SKM-1 (cell line): ENCODE results near the gene EIF1AD.

ENCODE experiments used
- DNase-seq: peaks from one replicate; lab custom pipeline; 2025; ENCODE audit not compliant: unreplicated experiment; lab: John Stamatoyannopoulos, UW

Gene EIF1AD

DNA sequence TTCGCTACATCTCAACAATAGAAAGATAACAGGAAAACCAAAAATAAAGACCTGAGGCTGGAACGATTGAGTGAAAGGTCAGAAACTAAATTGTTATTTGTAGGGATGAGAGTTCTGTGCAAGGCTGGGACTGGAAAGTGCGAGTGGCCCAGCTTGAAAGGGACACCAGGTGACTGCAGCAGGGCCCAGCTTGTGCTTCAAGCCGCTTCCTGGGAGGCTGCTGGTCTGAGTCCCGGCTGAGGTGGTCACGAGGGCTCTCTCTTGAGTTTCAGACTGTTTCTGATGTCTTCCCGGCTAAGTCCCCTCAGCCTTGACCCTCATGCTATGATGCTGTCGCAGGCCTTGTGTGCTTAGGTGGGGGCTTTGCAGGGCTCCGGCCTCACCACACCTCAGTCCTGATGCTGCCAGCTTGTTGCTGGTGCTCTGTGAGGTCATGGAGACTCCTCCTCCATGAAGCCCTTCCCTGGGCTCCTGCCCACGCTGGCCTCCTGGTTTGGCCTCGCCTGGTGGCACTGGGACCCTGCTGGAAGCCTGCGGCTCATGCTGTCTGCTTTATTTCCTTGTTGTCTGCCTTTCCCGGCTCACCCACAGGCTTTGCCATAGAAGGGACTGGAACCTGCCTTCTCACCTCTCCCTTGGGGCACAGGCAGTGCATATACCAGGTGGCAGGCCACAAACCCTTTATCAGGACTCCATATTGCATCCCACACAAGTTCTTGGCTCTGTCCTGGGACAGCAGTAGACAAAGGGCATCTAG is 4.4 kb upstream of the EIF1AD start:
- DNase-seq = no peak

GRCh38 chr11:66004186-66004585 is 2.2 kb upstream of the EIF1AD start:
- DNase-seq = no peak

DNA sequence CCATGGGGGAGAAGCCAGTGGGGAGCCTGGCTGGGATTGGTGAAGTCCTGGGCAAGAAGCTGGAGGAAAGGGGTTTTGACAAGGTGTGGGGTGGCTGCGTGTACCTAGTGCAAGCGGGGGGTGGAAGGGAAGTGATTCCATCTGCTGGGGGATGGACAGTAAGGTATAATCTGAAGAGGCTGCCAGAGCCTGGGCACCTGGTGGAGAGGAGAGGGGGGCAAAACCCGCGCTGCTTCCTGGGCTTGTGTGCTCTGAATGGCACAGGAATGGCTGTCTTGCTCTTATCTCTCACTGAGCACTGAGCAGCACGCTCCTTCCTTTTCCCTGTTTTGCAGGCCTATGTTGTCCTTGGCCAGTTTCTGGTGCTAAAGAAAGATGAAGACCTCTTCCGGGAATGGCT is 1.3 kb upstream of the EIF1AD start:
- no peak for DNase-seq

DNA sequence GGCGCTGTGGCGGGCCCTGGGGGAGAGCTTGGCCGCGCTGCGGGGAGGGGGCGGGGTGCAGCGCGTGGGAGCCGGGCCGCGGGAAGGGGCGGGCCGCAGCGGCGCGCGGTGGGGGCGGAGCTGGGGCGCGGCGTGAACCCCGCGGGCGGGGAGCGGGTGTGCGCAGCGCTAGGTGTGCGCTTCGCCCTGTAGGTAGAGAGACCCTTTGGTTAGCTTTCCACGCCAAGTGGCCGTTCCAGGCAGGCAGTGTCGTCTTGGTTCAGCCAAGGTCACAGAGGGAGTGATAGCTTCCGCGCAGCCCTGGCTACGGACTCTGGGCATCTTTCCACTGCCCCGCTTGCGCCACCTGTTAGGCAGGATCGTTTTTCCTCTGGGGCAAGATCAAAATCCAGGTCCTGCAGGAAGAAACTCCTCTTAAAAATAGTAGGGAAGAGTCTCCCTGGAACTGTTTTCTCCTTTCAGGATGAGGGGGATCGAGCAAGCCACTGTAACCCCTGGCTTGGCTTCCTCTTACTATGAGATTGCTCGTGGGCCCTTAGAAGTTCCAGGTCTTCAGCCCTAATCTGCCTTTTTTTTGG is 780 bp upstream of the EIF1AD start:
- DNase-seq = peak; percentile 46

- no peak for DNase-seq
These were observed 4.7 kb downstream of the EIF1AD start for GRCh38 chr11:65997286-65997685.

- DNase-seq = no peak
These were observed 9.9 kb downstream of the EIF1AD start for GRCh38 chr11:65992056-65992455.

DNA sequence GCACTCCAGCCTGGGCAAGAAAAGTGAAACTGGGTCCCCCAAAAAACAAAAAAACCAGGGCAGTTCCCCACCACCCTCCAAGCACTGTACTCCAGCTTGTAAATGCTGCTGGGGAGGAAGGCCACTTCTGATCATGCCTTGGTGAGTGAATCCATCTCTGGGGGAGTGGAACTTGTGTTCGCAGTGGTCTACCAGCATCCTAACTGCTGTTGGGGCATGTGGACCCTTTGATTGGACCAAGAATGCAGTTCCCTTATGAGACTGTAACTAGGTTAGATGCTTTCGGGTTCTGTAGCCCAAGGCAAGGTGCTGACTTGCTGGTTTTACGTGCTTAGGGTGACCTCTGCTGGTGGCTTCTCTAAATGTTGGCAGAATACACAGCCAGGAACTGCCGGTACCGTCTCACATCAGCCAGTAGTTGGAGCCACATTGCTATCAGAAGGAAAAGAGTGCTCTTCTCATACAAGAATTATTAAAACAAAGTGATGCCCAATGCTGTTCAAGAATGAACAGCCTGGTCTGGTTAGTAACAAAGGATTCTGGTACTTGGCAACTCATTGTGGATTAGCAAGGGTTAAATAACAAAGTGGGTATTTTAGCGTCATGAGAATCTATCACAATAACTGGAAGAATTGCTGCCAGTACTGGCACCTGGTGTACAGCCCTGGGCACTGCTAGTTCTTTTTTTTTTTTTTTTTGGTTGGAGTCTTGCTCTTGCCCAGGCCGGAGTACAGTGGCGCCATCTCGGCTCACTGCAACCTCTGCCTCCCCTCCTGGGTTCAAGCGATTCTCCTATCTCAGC is 13.0 kb downstream of the EIF1AD start:
- peak; percentile 93 for DNase-seq

DNA sequence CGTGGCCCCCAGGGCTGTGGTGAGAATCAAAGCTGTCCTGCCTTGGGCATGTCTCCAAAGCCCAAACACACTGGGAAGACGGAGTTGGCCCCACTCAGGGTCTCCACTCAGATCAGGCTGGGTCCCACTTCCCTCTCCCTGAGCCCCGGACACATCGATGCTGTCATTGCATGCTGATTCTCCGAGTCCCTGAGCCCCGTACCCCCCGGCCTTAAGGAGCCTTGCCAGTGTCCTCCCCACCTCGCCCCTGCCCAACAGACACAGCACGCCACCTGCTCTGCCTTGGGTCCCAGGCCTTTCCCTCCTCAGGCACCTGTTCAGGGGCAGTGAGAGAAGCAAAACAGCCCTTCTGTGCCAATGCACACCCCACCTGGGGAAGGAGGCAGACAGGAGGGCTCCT is 14.6 kb downstream of the EIF1AD start:
- no peak for DNase-seq

DNA sequence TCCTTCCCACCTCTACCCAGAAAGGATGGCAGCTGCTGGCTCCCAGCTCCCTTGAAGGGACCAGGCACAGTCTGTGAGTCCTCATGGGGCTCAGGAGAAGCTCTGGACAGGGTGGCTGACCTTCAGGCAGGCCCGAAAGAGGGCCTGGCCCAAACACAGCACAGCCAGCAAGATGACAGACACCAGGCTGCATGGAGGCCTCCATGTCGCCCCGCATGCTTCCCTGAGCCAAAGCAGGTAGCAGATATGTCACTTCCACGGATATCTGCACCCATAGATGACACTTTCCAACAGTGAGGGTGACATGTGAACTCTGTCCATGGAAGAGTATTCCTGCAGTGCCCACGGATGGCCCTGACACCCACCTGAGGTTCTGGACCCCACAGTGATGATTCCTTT is 18.4 kb downstream of the EIF1AD start:
- no peak for DNase-seq

- DNase-seq = no peak
These were observed 19.0 kb downstream of the EIF1AD start for GRCh38 chr11:65982824-65983588.

- DNase-seq = no peak
These were observed 19.8 kb downstream of the EIF1AD start for GRCh38 chr11:65981972-65982823.

DNA sequence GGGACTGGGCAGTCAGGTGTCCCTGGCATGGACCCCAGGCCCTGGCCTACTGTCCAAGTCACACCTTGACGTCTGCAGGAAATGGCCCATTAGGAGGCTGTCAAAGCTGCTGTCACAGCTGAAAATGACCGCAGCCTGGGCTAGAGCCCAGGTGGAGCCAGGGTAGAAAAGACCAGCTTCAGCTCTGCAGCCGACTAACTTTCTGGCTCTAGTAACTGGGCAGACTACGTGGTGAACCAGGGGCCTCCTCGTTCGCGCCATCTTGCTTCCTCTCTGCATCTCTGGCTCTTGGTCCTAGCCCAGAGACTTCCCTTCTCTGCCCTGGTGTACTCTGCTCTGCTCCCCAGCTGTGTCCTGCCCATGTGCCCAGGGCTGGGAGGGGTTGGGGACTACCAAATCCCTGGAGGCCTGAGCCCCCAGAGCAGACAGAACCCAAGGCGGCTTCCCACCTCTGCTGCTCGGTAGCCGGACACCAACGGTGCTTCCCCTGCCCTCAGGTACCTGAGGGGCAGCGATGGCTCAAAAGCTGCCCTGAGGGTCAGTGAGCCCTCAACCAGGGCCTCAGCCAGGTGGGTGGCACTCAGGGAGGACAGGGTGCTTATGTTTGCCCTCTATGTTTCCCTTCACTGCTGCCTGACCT is 20.7 kb downstream of the EIF1AD start:
- no peak for DNase-seq

- DNase-seq = no peak
These were observed 22.6 kb downstream of the EIF1AD start for GRCh38 chr11:65979261-65979759.

DNA sequence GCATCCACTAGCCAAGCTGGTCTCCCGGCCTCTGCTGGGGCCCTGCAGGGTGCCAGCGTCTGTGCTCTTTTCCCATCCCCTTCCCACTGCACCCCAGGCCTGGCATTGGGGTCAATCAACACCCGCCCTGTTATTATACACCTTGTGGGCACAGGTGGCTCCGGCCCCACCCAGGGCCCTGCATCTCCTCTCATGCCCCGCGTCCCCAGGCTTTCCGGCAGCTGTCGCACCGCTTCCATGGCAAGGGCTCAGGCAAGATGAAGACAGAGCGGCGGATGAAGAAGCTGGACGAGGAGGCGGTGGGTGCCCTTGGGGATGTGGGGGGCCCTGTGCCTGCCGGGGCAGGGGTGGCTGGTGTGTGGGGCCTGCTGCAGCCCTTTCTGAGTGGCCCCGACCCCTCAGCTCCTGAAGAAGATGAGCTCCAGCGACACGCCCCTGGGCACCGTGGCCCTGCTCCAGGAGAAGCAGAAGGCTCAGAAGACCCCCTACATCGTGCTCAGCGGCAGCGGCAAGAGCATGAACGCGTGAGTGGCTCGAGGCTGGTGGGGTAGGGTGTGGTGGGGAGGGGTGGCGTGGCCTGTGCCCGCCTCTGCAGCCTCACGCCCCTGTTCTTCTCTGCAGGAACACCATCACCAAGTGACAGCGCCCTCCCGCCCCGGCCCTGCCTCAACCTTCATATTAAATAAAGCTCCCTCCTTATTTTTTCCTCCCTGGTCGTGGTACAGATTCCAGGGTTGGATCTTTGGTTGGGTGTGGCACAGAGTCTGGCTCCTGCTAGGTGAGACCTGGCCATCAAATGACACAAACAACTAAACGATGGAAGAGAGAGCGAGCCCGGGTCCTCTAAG is 23.3 kb downstream of the EIF1AD start:
- DNase-seq = no peak

- no peak for DNase-seq
These were observed 24.2 kb downstream of the EIF1AD start for GRCh38 chr11:65977621-65978390.

GRCh38 chr11:65976216-65977176 is 25.5 kb downstream of the EIF1AD start:
- no peak for DNase-seq

- no peak for DNase-seq
These were observed 26.2 kb downstream of the EIF1AD start for GRCh38 chr11:65975771-65976170.
